Measurements from ENCODE around the gene OTOA. TPM values are rescaled to one million over a fixed set of nuclear protein-coding genes. Genes with fewer than 3 reads are reported as not detected.

The OTOA gene
- total RNA-seq, 4 donors from 2014 or later: 0.32 TPM; not detected in 3

DNA sequence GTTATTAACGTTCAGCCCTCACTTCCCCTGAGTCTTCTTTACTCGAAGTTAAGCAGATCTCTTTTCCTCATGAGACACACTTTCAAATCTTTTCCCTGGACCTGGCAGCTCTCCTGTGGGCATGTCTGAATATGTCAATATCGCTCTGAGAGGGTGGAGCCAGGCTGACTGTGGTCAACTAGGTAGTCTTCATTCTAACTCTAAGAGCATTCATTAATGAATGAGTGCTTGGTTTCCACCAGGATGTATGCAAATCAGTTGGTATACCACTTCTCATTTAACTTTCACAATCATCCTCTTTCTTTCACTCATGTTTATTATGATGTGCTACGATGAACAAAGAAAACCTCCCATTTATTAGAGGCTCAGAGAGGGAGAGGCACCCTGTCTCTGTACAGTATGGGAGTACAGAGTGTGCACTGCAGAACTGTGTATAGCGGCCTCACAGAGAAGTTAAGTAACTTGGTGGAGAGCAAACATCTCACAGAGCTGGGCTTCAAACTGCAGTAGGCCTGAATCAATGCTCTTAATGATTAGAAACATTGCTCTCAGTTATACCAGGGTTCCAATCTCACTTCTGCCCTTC is 39.9 kb downstream of the OTOA start:
- H3K9me3 ChIP-seq: no peaks in the 10 kb centered on the region
- no peak overlapping the region for H3K27ac ChIP-seq
- in situ Hi-C loops (cut with MboI; ENCODE audit: low pct_ligation_motif_present in 1 of 4, low pct_unique_long_range_greater_than_20kb in 1 of 4, low sequenced_read_pairs in 3 of 4) (loop anchor here in 2 of 4 donors (5.0 to 25.0 kb wide), 2 partner anchors 46 to 116 kb away; partner anchors contain the start of gene METTL9 (in 2 of the 2)), intact Hi-C loops (cut with DNase I; ENCODE audit: low total_unique reads) (no loop called here)
- no peaks in the 10 kb centered on the region for H3K36me3 ChIP-seq
- 69 to 71% methylated on average over 5 of the region's 5 CpGs for WGBS, 2 donors (ENCODE audit: low coverage in 1 of 2)
- no peak overlapping the region for H3K4me3 ChIP-seq
- H3K4me1 ChIP-seq: peaks cover 0 to 7% (median 3%) of the 10 kb centered on the region in 4 donors
- TF ChIP-seq POLR2AphosphoS5 (IDR thresholded peaks at IDR 0.05) (no peak), EP300 (IDR thresholded peaks at IDR 0.05; ENCODE audit: low read depth) (no peak)
- H3K27me3 ChIP-seq: no peaks in the 10 kb centered on the region
- no peak for DNase-seq

DNA sequence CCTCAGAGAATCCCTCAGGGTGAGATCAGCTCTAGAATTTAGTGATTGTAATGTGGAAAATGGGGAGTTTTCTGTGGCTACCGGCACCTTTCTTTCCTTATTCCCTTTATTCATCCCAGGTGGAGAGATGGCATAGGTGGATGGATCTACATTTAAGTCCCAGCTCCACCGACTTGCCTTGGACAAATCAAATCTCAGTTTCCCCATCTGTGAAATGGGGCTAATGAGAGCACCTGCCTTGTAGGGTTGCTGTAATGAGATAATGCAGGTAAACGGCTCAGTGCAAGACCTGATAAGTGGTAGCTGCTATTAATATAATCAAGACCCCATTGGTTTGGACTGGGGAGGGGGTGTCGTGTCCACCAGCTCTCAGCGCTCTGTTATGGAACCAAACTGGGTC is 40.5 kb downstream of the OTOA start:
- WGBS, 2 donors (ENCODE audit: low coverage in 1 of 2): 85 to 92% methylated on average over 3 to 5 of the region's 5 CpGs

DNA sequence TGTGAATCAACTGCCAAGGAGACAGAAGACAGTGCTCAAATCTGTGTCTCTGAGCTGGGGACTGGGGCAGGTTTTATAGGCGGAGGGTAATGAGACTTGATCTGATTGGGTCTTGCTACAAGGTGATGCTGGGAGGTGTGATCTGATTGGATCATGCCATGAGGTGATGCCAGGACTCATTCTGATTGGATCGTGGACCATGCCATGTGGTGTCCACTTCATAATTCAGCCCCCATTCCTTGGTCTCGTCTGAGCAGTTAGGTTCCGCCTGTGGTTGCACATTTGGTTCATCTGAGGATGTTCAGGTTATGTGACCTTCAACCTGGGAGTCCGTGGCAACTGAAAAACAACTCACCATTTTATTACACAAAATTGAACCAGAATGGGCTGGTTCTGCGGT is 41.0 kb downstream of the OTOA start:
- H3K9me3 ChIP-seq: no peaks in the 10 kb centered on the region
- no peak for DNase-seq
- in situ Hi-C loops (cut with MboI; ENCODE audit: low pct_ligation_motif_present in 1 of 4, low pct_unique_long_range_greater_than_20kb in 1 of 4, low sequenced_read_pairs in 3 of 4): loop anchor here in 3 of 4 donors (5.0 to 25.0 kb wide), 3 partner anchors 47 to 122 kb away; partner anchors contain the start of gene METTL9 (in 2 of the 3)
- H3K4me1 ChIP-seq: peaks cover 0 to 8% (median 4%) of the 10 kb centered on the region in 4 donors
- no peak overlapping the region for H3K4me3 ChIP-seq
- WGBS, 2 donors (ENCODE audit: low coverage in 1 of 2): 70% methylated on average over 6 of the region's 6 CpGs; no CpG with 5 or more reads in 1 of the 2 donors
- H3K27ac ChIP-seq: no peak overlapping the region
- intact Hi-C loops (cut with DNase I; ENCODE audit: low total_unique reads): no loop called here
- TF ChIP-seq, protein P1, sequence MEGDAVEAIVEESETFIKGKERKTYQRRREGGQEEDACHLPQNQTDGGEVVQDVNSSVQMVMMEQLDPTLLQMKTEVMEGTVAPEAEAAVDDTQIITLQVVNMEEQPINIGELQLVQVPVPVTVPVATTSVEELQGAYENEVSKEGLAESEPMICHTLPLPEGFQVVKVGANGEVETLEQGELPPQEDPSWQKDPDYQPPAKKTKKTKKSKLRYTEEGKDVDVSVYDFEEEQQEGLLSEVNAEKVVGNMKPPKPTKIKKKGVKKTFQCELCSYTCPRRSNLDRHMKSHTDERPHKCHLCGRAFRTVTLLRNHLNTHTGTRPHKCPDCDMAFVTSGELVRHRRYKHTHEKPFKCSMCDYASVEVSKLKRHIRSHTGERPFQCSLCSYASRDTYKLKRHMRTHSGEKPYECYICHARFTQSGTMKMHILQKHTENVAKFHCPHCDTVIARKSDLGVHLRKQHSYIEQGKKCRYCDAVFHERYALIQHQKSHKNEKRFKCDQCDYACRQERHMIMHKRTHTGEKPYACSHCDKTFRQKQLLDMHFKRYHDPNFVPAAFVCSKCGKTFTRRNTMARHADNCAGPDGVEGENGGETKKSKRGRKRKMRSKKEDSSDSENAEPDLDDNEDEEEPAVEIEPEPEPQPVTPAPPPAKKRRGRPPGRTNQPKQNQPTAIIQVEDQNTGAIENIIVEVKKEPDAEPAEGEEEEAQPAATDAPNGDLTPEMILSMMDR (IDR thresholded peaks at IDR 0.05): no peak
- TF ChIP-seq POLR2AphosphoS5 (IDR thresholded peaks at IDR 0.05): no peak
- no peak for TF ChIP-seq EP300 (IDR thresholded peaks at IDR 0.05; ENCODE audit: low read depth)
- no peak for TF ChIP-seq POLR2A (IDR thresholded peaks at IDR 0.05)
- no peaks in the 10 kb centered on the region for H3K36me3 ChIP-seq
- no peaks in the 10 kb centered on the region for H3K27me3 ChIP-seq

More for the DNA sequence above, 40.5 kb downstream of the OTOA start:
- Histone ChIP-seq H3K27ac (no peak overlapping the region), H3K27me3 (no peaks in the 10 kb centered on the region), H3K36me3 (no peaks in the 10 kb centered on the region), H3K9me3 (no peaks in the 10 kb centered on the region), H3K4me3 (no peak overlapping the region), H3K4me1 (peaks cover 0 to 8% (median 4%) of the 10 kb centered on the region in 4 donors)
- intact Hi-C loops (cut with DNase I; ENCODE audit: low total_unique reads) (no loop called here), in situ Hi-C loops (cut with MboI; ENCODE audit: low pct_ligation_motif_present in 1 of 4, low pct_unique_long_range_greater_than_20kb in 1 of 4, low sequenced_read_pairs in 3 of 4) (loop anchor here in 2 of 4 donors (5.0 to 25.0 kb wide), 2 partner anchors 47 to 117 kb away; partner anchors contain the start of gene METTL9 (in 2 of the 2))
- no peak for TF ChIP-seq POLR2A (IDR thresholded peaks at IDR 0.05)
- no peak for TF ChIP-seq EP300 (IDR thresholded peaks at IDR 0.05; ENCODE audit: low read depth)
- TF ChIP-seq, protein P1 (IDR thresholded peaks at IDR 0.05): no peak
- no peak for DNase-seq

DNA sequence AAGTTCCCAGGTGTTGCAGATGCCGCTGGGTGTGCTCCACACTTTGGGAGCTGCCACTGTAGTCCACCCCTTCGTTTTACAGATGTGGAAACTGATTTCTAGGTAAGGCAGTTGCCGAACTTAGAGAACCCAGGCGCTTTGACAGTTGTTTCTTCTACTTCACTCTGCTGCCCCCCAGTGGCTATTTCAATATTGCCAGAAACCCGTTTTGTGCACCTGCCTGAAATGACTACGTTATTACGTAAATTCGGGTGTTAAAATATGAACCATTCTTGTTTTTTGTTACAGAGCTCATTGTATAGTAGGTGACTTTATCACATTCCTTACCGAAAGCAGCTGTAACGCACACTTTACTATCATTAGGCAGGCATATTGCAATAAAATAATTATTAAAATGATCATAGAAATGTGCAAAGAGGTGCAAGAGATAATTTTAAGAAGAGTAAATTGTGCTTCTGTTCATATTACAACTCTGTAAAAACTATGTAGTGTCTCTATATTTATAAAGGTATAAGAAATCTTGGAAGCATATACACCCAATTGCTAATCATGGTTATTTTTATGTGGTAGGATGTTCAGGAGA is 44.9 kb downstream of the OTOA start:
- Histone ChIP-seq H3K27me3 (no peaks in the 10 kb centered on the region), H3K9me3 (no peaks in the 10 kb centered on the region), H3K4me3 (no peak overlapping the region), H3K27ac (no peak overlapping the region), H3K4me1 (peaks cover 0 to 8% (median 4%) of the 10 kb centered on the region in 4 donors), H3K36me3 (no peaks in the 10 kb centered on the region)
- in situ Hi-C loops (cut with MboI; ENCODE audit: low pct_ligation_motif_present in 1 of 4, low pct_unique_long_range_greater_than_20kb in 1 of 4, low sequenced_read_pairs in 3 of 4): loop anchor here in 3 of 4 donors (5.0 to 25.0 kb wide), 2 partner anchors 121 to 126 kb away; partner anchors contain the start of gene METTL9 (in 2 of the 3)
- DNase-seq: peak; percentile 85
- TF ChIP-seq POLR2A (IDR thresholded peaks at IDR 0.05): no peak
- no peak for TF ChIP-seq EP300 (IDR thresholded peaks at IDR 0.05; ENCODE audit: low read depth)
- no peak for TF ChIP-seq POLR2AphosphoS5 (IDR thresholded peaks at IDR 0.05)
- TF ChIP-seq, protein P1 (IDR thresholded peaks at IDR 0.05): peak; percentile 71 to 87 (median 81)
- intact Hi-C loops (cut with DNase I; ENCODE audit: low total_unique reads): no loop called here
- WGBS, 2 donors (ENCODE audit: low coverage in 1 of 2): 0 to 4% methylated on average over 5 to 10 of the region's 10 CpGs

Measured in transverse colon (tissue), 4 donors.